Testis (tissue), 2 donors: ENCODE measurements around the gene CHRNB2.

ENCODE experiments used
- POLR2A ChIP-seq: fragments of 450-650 bp; IDR thresholded peaks from one replicate; pipeline ENCODE4 v1.6.1; 2017; ENCODE audit warnings: antibody characterized with exemption, mild to moderate bottlenecking, moderate library complexity
- TF ChIP-seq, protein P1 (sequence below), 3 experiments: fragments of 450-650 bp in 2 of 3; fragments of 200-600 bp in 1 of 3; sonication (generic) in 1 of 3; IDR thresholded peaks; one replicate each; pipeline ENCODE4 v1.5.1; 2016 to 2019; ENCODE audit warnings: antibody characterized with exemption in 3 of 3, mild to moderate bottlenecking in 2 of 3, moderate library complexity in 1 of 3

DNA sequence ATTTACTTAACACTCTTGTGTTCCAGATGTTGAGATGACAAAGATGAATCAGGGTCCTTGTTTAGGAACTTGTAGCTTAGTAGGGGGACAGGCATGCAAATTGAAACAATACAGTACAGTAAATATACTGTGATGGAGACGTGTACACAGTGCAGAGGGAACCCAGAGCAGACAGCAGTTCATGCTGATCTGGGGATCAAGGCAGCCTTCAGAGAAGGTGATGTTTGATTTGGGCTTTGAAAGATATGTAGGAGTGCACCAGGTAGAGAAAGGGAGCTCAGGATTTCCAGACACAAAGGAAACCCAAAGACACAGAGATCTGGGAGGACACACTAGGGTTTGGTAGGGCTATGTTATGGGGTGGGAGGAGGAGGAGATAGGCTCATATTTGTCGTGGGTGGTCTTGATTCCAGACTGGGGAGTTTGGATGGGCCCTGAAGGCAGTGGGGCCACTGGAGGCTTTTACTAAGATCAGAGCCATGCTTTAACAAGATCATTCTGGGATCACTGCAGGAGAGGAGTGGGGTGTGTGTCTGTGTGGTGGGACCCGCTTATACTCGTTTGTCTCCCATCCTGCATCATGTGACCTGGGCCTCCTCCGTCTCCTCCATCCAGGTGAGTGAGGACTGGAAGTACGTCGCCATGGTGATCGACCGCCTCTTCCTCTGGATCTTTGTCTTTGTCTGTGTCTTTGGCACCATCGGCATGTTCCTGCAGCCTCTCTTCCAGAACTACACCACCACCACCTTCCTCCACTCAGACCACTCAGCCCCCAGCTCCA lies 7.8 kb downstream of the CHRNB2 start:
- no peak for TF ChIP-seq POLR2A
- TF ChIP-seq, protein P1, sequence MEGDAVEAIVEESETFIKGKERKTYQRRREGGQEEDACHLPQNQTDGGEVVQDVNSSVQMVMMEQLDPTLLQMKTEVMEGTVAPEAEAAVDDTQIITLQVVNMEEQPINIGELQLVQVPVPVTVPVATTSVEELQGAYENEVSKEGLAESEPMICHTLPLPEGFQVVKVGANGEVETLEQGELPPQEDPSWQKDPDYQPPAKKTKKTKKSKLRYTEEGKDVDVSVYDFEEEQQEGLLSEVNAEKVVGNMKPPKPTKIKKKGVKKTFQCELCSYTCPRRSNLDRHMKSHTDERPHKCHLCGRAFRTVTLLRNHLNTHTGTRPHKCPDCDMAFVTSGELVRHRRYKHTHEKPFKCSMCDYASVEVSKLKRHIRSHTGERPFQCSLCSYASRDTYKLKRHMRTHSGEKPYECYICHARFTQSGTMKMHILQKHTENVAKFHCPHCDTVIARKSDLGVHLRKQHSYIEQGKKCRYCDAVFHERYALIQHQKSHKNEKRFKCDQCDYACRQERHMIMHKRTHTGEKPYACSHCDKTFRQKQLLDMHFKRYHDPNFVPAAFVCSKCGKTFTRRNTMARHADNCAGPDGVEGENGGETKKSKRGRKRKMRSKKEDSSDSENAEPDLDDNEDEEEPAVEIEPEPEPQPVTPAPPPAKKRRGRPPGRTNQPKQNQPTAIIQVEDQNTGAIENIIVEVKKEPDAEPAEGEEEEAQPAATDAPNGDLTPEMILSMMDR (IDR thresholded peaks at IDR 0.05) = no peak
